Activated CD8-positive, alpha-beta memory T cell treated with anti-CD3 and anti-CD28 coated beads, Interleukin-2, amount 50 U/mL, for 4 hours (primary cell): ENCODE results near the gene COBL.

ENCODE experiments used
- DNase-seq: peaks from one replicate; pipeline ENCODE4 v3.0.0-alpha.2; 2020

Gene COBL

DNA sequence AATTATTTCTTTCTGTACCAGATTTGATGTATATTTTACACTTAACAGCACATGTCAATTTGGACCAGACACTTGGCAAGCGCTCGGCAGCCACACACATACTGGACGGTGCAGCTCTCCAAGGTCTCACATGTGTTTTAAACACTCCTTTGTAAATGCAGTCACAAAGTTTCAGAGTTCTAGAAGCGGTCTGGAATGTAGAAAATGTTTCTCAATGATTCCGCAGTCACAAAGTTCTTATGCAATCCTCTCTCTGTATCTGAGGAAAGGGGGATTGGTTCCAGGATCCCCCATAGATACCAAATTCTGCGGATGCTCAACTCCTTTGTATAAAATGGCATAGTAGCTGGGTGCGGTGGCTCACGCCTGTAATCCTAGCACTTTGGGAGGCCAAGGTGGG is 280.9 kb downstream of the COBL start:
- no peak for DNase-seq

DNA sequence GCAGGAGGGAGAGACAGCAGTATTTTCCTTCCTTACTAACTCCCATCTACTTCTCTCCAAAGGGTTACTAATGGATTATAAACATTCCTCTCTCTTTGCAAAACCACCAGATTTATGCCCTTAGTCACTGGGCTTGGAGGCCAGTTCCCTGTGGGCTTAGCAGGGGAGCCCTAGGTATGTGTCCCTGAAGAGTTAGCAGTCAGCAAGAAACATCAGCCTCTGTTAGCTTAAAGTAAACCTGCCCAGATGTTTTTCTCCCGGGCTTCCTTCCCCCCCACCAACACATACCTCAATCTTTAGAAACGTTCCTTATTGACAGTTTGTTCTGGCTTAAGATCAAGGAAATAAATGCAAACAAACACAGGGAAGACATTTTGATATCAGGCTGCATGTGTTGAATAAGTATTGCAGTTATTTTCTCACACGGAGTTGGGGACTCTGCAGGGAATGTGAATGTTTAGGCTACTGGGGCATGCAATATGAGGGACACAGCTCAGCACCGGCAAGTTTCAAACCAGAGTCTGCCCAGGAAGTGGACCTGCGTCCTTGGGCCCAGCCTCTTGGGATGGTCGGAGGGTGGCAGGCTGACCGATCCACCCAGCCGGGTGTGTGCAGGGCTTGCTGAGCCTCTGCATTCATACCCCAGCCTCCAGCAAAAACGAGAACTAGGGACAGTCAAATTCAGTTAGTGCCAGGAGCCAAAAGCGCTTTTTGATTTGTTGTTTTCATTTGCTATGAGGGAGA is 281.9 kb downstream of the COBL start:
- no peak for DNase-seq

DNA sequence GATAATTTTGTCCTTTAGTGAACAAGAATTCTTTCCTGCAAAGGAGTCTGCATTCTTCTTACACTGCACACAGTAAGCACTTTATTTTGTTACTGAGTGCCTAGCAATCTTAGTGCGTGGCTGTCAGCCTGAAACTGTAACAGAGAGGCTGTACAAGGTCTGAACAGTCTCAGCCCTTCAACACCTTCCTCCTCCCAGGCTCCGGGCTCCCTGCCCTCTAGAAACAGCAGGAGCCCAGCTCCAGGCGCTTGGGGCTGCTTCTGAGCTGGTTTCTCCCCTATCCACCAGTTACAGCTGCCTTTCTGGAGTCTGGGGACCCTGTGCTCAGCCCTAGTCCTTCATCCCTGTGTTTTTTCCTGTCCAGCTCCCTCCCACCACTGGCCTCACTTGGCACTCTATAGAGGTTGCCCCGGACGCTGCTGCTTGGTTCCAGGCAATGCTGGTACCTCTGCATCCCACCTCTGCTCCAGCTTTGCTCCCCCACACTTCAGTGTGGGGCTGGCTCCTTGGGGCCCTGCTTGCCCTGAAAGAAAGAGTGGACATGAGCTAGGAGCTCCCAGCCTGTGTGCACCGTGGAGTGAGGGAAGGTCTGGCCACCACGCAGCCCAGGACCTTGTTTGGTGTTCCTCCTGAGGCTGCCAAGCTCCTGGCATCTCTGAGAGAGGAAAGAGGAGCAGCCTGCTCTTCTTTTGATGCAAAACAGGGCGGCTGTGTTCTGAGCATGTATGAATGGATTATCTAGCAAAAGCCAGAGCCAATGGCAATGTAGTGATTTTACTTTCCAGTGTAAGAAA is 282.7 kb downstream of the COBL start:
- no peak for DNase-seq

DNA sequence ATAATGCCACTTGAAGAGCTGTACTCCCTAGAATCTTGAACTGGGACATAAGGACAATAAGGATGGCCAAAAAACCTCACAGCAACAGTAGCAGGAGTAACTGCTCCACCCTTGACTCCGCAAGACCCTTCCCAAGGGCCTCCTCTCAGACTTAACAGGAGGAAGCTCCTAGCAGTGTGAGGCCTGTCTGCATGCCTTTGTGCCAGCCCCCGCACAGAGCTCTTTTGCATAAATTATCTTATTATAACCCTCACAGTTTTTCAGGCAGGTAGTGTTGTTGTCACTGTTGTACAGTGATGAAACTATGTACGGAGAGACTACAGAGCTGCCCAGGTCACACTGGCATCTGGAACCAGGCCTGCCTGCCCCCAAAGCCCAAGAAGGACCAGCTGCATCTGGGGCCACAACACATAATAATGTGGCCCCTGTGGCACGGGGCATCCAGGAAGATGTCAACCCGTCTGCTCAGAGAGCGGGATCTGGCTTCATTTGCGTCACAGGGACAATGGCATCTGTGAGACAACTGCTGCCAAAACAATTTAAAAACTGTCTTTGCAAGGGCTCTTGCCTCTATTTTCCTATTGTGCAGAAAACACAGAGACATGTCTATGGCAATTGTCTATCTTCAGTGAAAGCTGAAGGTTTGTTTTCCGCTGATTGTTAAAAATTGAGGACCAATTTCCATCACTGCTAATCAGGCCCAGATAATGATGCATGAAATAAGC is 284.7 kb downstream of the COBL start:
- no peak for DNase-seq

DNA sequence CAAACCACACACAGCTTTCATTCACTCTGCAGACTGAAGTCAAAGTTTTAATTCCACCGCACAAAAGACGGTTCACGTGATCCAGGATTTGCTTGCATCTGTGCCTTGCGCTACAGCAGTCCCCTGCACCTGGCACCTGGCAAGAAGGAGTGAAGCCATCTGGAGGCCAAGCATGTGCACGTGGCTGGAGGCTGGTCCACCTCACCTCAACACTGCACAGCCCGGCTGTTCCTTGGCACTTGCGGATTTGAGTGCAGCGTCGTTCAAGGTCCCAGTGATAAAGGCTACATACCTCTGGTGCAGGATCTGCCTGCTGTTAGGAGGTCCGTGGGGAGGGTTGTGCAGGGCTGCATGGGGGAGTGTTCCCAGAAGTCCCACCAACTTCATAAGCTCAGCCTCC is 285.4 kb downstream of the COBL start:
- no peak for DNase-seq

DNA sequence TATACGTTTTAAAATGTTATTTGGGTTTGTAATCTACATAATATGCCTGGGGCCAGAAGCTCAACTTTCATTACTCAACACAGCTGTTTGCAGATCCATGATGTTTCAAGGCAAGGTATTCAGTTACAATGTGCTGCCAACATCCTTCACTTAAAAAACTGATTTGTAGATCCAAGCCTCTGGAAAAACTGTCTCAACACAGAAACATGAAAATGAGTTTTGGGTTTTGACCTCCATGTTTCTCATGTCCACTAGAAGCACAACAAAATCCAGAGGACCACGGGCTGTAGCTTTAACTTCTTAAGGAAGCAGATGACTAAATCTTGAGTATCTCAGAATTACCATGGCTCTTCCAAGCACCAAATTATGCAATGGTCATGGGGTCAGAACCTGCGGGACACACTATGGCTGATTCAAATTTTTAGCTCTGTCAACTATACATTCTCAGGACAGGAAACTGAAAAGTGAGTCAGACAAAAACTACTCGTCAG is 286.9 kb downstream of the COBL start:
- no peak for DNase-seq

DNA sequence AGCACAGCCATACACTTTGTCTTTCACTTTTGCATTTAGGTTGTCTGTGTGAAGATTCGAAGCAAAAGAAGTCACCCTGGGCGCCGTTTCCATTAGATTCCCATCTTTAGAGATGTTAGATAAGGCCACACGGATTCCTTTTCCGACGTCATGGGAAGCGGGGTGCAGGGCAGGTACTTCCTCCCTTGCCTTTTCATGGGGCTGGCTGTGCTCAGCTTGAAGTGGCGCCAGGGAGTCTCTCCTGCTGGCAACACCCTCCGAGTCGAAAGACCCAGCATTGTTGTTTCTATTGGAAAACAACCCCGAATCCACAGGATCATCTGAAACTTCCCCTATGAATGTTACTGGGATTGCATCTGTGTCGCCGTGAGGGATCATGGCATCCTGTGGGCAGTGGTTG is 287.5 kb downstream of the COBL start:
- no peak for DNase-seq

DNA sequence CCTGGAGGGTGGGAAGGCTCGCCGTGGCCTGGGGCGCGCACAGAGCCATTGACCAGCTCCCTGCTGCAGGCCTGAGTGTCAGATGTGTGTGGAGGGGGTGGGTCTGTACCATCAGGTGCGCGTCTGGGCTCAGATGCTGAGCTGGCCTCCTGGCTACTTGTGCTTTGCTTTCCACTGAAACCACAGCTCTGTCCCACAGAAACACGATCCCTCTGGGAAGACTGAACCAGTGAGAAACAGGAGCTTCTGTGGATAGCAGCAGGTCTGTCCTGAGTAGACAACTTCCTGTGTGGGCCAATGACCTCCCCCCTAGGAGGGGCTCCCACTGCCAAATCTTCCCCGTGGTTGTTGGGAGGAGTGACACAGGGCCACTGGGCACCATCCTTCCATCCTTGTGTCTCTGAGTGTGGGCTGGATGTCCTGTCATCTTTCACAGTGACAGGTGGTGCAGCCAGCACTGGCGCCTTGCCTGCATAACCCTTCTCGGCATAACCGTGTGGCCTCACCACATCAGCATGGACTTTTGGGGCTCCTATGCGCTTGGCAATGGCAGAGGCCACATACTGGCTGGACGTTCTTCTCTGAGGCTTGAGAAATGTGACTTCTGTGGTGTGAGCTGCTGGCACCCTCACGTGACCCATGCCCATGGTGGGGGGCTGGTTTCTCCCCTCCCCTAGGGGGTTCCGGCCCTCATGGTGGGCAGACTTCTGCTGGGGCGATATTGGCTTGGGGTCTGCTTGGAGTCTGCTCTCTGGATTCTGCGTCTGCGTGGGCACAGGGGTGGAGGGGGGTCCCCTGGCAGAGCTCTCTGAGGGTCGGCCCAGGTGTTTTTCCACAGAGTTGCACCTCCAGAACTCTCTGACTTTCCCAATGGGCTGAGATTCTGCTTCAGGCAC is 288.4 kb downstream of the COBL start:
- DNase-seq, result no peak

DNA sequence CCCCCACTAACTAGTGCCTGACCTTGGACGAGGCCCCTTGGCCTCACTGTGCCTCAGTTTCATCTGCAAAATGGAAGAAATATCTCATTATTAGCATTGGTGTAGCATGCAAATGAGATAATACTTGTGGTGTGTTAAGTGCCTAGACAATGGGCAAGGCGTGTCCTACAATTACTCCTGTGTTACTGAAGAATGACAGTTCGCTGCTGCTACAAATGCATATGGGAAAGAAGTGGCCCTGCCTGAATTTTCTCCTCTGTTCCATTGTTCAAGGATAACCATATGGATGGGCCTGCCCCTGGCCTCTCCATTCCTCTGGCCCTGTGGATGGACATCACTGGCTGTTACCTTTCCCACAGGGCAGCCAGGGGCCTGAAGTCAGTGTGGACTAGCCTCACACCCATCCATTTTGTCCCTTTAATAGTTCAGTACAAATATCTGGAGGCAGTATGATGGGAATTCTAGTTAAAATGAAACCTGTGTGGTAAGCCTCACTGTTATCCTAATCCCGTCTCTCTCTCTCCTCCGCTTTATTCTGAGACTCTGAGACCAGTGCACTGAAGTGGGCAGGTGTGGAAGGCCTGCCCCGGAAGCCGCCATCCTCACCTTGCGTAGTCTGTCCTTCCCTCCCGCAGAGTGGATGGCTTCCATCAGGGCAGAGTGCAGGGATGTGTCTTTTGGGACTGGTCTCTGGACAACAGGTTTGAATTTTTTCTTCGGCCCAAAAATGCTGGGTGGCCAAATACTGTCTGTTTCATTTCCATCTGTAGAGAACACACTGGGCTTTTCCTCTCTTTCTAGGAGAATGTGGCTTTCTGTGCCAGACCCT is 289.3 kb downstream of the COBL start:
- DNase-seq, result no peak

DNA sequence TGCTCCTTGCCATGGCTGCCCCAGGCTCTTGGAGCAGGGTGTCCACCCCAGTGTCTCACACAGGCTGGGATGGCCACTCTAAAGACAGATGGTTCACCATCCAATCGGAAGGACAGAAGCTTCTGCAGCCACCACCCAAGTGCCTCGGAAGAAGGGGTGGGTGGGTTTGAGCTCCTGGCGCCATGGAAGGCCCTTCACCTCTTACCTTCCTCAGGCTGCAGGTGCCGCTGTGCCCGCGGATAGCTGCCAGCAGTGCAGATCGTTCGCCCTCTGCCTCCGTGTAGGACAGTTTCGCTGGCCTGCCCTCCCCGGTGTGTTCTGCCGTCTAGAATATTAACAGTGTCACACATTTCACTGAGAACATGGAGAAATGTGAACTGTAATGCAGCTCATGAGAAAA is 290.3 kb downstream of the COBL start:
- no peak for DNase-seq

DNA sequence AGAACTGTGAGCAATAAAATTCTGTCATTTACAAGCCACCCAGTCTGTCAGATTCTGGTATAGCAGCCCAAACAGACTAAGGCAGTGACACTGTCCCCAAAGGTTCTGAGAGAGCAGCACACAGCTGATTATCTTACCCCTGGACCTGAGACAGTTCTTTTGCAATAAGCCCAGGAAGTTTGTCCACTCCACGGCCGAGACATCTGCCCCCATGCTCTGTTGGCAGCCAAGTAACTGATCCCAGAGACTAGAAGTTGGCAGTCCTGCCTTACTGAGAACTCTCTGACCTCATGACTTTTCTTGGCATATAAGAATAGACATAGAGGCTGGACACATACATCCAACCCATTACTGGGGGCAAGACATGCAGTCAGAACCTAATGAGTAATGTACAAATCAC is 290.9 kb downstream of the COBL start:
- no peak for DNase-seq

DNA sequence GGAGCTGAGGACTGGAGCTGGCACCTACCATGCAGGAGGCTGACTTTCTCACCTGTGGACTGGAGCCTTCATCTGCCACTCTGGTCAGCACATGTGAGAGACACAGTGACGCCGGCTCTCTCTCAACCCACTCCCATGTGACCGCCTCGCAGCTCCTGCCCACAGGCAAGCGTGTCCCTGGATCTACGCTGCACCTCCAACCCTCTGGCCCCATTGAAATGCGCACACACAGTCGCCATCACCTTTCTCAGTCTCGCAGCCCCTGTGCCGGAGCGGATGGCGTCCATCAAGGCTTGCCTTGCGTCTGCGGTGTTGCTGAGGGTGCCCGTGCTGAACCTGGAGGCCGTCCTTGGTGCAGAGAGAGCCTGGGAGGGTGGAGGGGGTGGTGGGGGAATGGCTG is 291.7 kb downstream of the COBL start:
- DNase-seq, result no peak

DNA sequence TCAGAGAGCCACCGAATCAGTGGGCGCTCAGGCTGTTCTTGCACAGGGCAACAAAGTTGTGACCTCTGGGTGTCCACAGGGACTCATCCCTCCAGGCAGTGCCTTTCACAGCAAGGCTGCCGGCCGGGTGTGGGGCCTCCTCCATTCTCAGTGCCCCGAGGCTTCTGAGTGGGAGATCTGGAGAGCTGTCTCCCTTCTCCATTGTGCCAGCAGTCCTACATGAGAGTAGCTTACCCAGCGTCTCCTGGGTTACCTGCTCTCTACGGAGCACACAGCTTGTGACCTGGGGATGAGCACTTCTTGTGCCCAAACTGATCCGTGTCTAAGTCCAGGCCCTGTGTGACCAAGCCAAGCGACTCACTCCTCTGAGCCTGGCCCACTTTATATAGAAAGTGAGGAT is 293.1 kb downstream of the COBL start:
- DNase-seq, result no peak

DNA sequence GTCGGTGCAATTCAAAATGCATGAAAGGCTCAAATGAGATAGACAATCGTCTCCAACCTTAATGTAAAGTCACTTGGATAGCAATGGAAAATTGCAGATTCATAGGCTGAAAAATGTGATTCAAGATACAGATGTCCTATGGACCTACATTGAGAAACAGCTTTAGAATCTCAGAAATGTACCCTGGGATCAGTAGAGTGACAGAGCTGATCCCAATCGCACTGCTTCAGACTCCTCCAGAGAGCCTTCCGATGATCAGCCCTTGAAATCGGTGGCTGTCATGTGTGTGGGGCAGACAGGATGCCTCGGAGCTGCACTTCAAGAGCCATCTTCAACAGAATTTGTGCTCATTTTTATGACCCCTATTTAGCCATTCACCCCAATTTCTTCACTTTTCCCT is 293.8 kb downstream of the COBL start:
- no peak for DNase-seq

DNA sequence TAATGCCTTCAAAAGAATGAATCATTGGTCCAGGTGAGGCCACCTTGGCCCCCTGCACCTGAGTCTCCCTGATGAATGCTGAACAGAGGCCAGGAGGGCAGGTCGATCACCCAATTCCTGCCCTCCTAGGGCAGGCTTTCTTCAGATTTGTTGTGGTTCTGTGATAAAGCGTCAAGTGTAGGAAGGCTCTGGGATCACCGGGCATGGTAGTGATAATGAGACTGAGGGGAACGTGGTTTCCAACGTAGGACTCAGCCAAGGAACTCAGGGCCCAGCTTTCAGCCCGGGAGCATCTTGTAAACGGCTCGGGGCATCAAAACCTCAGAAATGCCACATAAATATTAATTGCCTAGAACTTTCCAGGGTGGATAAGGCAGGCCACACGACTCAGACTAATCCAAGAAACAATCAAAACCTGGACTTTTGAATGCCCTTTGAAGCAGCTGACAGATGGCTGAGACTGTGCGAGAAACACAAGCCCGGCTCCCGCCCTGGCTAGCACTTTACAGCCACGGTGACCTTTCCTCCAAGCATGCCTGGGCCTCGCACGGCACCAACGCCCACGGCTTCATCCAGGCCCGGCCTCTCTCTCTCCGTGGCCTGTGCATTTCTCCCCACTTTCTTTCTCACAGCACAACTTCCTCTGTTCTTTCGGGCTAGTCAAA is 294.6 kb downstream of the COBL start:
- DNase-seq, result no peak

DNA sequence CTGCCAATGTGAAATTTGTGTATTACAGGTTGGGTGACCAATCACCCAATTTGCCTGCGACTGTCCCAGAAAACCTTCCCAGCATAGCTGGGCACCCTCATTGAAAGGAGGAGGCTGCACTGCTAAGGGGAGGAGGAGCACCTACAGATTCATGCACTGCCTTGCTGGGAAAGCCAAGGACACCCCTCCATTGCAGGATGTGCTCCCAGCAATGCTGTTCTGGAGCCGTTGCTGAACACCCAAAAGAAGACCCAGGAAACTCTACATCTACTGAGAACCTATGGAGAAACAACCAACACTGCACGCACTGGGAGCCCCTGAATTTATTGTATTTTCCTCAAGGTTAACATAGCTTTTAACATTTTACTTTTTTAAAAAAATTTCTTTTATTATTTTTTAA is 295.7 kb downstream of the COBL start:
- DNase-seq, result no peak

DNA sequence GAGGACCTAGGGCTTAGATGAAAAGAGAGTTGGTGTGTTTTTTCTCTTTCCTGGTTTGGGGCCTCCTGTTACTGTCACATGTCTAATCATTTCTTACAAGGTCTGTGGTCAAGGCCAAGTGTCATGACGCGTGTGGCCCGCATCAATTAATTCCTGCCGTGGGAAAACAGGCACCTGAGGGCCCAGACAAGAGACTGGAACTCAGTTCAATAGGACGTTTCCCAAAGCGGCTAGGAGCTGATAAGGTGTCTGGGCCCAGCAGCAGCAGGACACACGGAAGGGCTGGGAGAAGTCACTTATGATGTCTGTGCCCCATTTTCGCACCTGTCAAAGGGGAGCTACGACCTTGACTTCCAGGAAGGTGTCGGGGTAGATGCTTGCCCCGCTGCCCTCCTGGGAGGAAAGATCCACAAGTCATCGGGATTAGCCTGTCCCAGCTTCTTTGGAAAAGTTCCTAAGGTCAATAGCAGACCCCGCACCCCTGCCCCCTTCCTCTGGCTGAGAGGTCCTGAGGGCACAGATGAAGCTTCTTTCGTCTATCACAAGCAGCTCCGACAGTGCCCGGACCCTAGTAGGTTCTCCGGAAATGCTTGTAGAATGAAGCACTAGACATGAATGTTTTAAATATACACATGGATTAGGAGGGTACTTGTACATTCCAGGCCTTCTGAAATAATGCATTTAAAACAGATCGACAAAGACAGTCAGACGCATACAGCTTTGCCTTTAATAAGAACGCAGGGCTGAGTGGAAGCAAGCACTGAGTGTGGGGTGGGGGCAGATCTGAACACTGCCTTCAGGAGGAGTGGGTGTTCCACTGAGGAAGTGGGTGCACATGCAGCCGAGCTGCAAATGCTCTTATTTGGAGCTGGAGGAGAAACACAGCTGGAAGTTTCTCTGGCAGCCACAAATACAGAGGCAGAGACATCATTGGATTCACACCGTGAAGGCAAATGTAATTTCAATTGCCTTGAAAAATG is 296.4 kb downstream of the COBL start:
- no peak for DNase-seq

DNA sequence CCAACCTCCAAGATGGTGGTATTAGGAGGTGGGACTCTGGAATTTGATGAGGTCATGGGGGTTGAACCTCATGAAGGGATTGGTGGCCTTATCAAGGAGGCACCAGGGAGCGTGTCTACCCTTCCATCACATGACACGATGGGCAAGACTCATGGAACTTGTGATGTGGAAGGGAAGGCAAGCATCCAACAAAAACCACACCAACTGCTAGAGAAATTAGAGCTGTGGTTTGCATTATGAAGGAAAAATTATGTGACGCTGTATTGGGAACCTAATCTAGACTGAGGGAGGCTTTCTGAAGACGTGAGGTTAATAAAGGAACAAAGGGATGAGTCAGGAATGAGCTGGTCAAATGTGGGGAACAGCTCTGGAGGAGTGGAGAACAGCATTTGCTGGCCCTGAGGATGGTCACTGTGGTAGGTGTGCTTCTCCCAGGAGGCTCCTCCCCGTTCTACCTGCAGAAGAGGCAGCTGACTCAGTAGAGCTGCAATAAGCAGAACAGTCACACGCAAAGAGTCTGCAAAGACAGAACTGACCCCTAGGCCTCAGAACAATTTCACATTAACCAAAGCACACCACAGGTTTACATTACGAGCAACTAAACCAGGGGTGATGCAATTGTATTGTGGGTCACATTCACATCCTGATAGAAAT is 297.3 kb downstream of the COBL start:
- no peak for DNase-seq
